HCT116 (cell line): ENCODE measurements around the gene STK40. TPM values are rescaled to one million over a fixed set of nuclear protein-coding genes. Genes with fewer than 3 reads are reported as not detected.

Experiments
- CTCF ChIP-seq, 3 experiments: fragments of 200-600 bp in 1 of 3; sonication (generic) in 1 of 3; IDR thresholded peaks in 2 of 3; conservative IDR thresholded peaks in 1 of 3; 2 replicates each; pipeline ENCODE4 v1.5.1; 2012 to 2017; ENCODE audit warnings: low read depth in 2 of 3, low read length in 2 of 3, antibody characterized with exemption in 1 of 3, borderline replicate concordance in 1 of 3, control low read depth in 1 of 3, mild to moderate bottlenecking in 1 of 3, mixed read lengths in 1 of 3, mixed run types in 1 of 3, moderate library complexity in 1 of 3; ENCODE audit not compliant: insufficient read depth in 1 of 3
- total RNA-seq: library from RNA; stranded (reverse); gene quantifications from one replicate; pipeline ENCODE4 v1.2.1, GENCODE V29; 2021; ENCODE audit not compliant: unreplicated experiment

Gene STK40
- total RNA-seq, 1 experiment from 2014 or later, result 33.9 TPM

GRCh38 chr1:36295390-36295789, 90.3 kb downstream of the STK40 start (continued):
- no peak for TF ChIP-seq CTCF (IDR thresholded peaks at IDR 0.05 in 2 of 3, conservative IDR thresholded peaks at IDR 0.05 in 1 of 3; ENCODE audit: borderline replicate concordance in 1 of 3, insufficient read depth in 1 of 3, low read depth in 2 of 3, low read length in 2 of 3)

Other genes starting within 250 kb of the STK40 start
- gene TRAPPC3, start 236.4 kb downstream of the STK40 start, total RNA-seq, result 64.6 TPM
- 71.8 TPM for gene MAP7D1, start 229.8 kb downstream of the STK40 start, total RNA-seq
- 144 TPM for gene THRAP3, start 161.5 kb downstream of the STK40 start, total RNA-seq
- gene SH3D21, start 79.6 kb downstream of the STK40 start, total RNA-seq, result 9.3 TPM
- 25.1 TPM for gene EVA1B, start 62.3 kb downstream of the STK40 start, total RNA-seq
- gene LSM10, start 12.0 kb upstream of the STK40 start, total RNA-seq, result 49.5 TPM
- gene OSCP1, start 64.5 kb upstream of the STK40 start, total RNA-seq, result 4.1 TPM
- gene MRPS15, start 78.5 kb upstream of the STK40 start, total RNA-seq, result 98.7 TPM
- 0.32 TPM for gene CSF3R, start 97.0 kb upstream of the STK40 start, total RNA-seq